ENCODE measurements around the gene CST7.

GRCh38 chr20:24917056-24917455 lies 32.0 kb upstream of the CST7 start:
- TF ChIP-seq, protein P1, sequence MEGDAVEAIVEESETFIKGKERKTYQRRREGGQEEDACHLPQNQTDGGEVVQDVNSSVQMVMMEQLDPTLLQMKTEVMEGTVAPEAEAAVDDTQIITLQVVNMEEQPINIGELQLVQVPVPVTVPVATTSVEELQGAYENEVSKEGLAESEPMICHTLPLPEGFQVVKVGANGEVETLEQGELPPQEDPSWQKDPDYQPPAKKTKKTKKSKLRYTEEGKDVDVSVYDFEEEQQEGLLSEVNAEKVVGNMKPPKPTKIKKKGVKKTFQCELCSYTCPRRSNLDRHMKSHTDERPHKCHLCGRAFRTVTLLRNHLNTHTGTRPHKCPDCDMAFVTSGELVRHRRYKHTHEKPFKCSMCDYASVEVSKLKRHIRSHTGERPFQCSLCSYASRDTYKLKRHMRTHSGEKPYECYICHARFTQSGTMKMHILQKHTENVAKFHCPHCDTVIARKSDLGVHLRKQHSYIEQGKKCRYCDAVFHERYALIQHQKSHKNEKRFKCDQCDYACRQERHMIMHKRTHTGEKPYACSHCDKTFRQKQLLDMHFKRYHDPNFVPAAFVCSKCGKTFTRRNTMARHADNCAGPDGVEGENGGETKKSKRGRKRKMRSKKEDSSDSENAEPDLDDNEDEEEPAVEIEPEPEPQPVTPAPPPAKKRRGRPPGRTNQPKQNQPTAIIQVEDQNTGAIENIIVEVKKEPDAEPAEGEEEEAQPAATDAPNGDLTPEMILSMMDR (IDR thresholded peaks at IDR 0.05): no peak
- TF ChIP-seq NR3C1 (IDR thresholded peaks at IDR 0.05): no peak
- no peak for TF ChIP-seq KDM1A (IDR thresholded peaks at IDR 0.05; ENCODE audit: low read depth)
- TF ChIP-seq CHD2 (IDR thresholded peaks at IDR 0.05; ENCODE audit: low read length, partially characterized antibody): no peak
- no peak for TF ChIP-seq POLR2AphosphoS2 (conservative IDR thresholded peaks at IDR 0.05; ENCODE audit: low read length)
- TF ChIP-seq REST (IDR thresholded peaks at IDR 0.05): no peak
- no peak for TF ChIP-seq MAX (IDR thresholded peaks at IDR 0.05)
- no peak for TF ChIP-seq RAD21 (conservative IDR thresholded peaks at IDR 0.05 in 1 of 2, IDR thresholded peaks at IDR 0.05 in 1 of 2)
